Thoracic aorta (tissue), 2 donors: Measurements from ENCODE around the gene LPIN2. TPM values are rescaled to one million over a fixed set of nuclear protein-coding genes. Genes with fewer than 3 reads are reported as not detected.

Experiments used
- ATAC-seq: fragments of 150-250 bp; one replicate; pipeline ENCODE4 v1.8.0; 2017; ENCODE audit warnings: low read depth; ENCODE audit not compliant: insufficient number of reproducible peaks, low FRiP score
- DNase-seq: peaks from one replicate; pipeline ENCODE4 v3.0.0-alpha.2; 2020; ENCODE audit warnings: low spot score
- H3K27ac ChIP-seq, 2 donors: fragments of 200-600 bp; sonication (generic); 1 replicate in 1 of 2; 2 replicates in 1 of 2; pipeline ENCODE4 v1.5.1; 2016; ENCODE audit warnings: mild to moderate bottlenecking in 2 of 2, moderate library complexity in 2 of 2
- H3K27me3 ChIP-seq: fragments of 200-600 bp; sonication (generic); replicated peaks from 2 replicates; pipeline ENCODE4 v1.6.0; 2016; ENCODE audit warnings: mild to moderate bottlenecking; ENCODE audit not compliant: insufficient read depth
- H3K36me3 ChIP-seq: fragments of 200-600 bp; sonication (generic); one replicate; pipeline ENCODE4 v1.5.1; 2016
- H3K4me1 ChIP-seq, 2 donors: fragments of 200-600 bp; sonication (generic); 1 replicate in 1 of 2; 2 replicates in 1 of 2; pipeline versions ENCODE4 v1.5.1 to v1.6.0; 2016; ENCODE audit warnings: low read depth in 2 of 2, mild to moderate bottlenecking in 1 of 2; ENCODE audit not compliant: control insufficient read depth in 1 of 2
- H3K4me3 ChIP-seq: fragments of 200-600 bp; sonication (generic); 2 replicates; pipeline ENCODE4 v1.5.1; 2016; ENCODE audit warnings: mild to moderate bottlenecking
- H3K9me3 ChIP-seq: fragments of 200-600 bp; sonication (generic); 2 replicates; pipeline ENCODE4 v1.5.1; 2016
- total RNA-seq, 2 donors: library from RNA; depleted of rRNA; stranded (reverse); fragments of >200 nt; gene quantifications; one replicate each; pipeline versions ENCODE4 v1.1.0 to v1.2.3, GENCODE V29; 2016
- TF ChIP-seq, protein P1 (sequence below): fragments of 200-600 bp; sonication (generic); IDR thresholded peaks from one replicate; pipeline ENCODE4 v1.5.1; 2019; ENCODE audit warnings: antibody characterized with exemption

Gene LPIN2
- total RNA-seq, 2 donors from 2014 or later = 30.6 to 42.3 TPM

- DNase-seq (no peak), ATAC-seq (no peak)
- no peaks in the 10 kb centered on the region for H3K9me3 ChIP-seq
- TF ChIP-seq, protein P1, sequence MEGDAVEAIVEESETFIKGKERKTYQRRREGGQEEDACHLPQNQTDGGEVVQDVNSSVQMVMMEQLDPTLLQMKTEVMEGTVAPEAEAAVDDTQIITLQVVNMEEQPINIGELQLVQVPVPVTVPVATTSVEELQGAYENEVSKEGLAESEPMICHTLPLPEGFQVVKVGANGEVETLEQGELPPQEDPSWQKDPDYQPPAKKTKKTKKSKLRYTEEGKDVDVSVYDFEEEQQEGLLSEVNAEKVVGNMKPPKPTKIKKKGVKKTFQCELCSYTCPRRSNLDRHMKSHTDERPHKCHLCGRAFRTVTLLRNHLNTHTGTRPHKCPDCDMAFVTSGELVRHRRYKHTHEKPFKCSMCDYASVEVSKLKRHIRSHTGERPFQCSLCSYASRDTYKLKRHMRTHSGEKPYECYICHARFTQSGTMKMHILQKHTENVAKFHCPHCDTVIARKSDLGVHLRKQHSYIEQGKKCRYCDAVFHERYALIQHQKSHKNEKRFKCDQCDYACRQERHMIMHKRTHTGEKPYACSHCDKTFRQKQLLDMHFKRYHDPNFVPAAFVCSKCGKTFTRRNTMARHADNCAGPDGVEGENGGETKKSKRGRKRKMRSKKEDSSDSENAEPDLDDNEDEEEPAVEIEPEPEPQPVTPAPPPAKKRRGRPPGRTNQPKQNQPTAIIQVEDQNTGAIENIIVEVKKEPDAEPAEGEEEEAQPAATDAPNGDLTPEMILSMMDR = no peak
- no peaks in the 10 kb centered on the region for H3K27me3 ChIP-seq
- H3K36me3 ChIP-seq = no peaks in the 10 kb centered on the region
- no peak overlapping the region for H3K27ac ChIP-seq
- no peak overlapping the region for H3K4me3 ChIP-seq
- H3K4me1 ChIP-seq = peaks cover 0 to 11% of the 10 kb centered on the region in 2 donors
Observed at GRCh38 chr18:3058328-3059191, 45.6 kb upstream of the LPIN2 start.

DNA sequence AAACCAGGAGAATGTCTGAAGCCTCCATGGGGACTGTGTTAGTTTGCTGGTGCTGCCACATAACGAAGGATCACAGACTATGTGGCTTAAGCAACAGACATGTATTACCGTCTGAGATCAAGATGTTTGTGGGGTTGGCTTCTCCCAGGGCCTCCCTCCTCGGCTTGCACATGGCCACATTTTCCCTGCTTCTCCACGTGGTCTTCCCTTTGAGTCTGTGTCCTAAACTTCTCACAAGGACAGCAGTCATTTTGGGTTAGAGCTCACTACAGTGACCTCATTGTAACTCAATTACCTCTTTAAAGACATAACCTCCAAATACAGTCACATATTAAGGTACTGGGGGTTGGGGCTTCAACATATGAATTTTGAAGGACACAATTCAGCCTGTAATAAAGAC lies 44.6 kb upstream of the LPIN2 start:
- no peak overlapping the region for H3K27ac ChIP-seq
- TF ChIP-seq, protein P1 = no peak
- no peaks in the 10 kb centered on the region for H3K36me3 ChIP-seq
- ATAC-seq (no peak), DNase-seq (no peak)
- H3K9me3 ChIP-seq = no peaks in the 10 kb centered on the region
- peaks cover 0 to 3% of the 10 kb centered on the region in 2 donors for H3K4me1 ChIP-seq
- H3K27me3 ChIP-seq = no peaks in the 10 kb centered on the region
- H3K4me3 ChIP-seq = no peak overlapping the region

DNA sequence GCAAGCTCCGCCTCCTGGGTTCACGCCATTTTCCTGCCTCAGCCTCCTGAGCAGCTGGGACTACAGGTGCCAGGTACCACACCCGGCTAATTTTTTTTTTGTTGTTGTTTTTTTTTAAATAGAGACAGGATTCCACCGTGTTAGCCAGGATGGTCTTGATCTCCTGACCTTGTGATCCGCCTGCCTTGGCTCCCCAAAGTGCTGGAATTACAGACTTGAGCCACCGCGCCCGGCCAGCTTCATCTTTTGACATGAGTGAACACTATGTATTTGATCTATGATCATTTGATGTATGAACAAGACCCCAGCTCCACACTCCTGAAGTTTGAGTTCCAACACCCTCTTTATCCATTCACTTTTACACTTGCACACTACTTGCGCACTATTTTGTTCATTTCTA lies 43.4 kb upstream of the LPIN2 start:
- H3K4me1 ChIP-seq = no peaks in the 10 kb centered on the region
- ATAC-seq (no peak), DNase-seq (no peak)
- H3K27me3 ChIP-seq = no peaks in the 10 kb centered on the region
- no peak overlapping the region for H3K27ac ChIP-seq
- H3K9me3 ChIP-seq = no peaks in the 10 kb centered on the region
- H3K4me3 ChIP-seq = no peak overlapping the region
- TF ChIP-seq, protein P1 = no peak
- H3K36me3 ChIP-seq = no peaks in the 10 kb centered on the region

DNA sequence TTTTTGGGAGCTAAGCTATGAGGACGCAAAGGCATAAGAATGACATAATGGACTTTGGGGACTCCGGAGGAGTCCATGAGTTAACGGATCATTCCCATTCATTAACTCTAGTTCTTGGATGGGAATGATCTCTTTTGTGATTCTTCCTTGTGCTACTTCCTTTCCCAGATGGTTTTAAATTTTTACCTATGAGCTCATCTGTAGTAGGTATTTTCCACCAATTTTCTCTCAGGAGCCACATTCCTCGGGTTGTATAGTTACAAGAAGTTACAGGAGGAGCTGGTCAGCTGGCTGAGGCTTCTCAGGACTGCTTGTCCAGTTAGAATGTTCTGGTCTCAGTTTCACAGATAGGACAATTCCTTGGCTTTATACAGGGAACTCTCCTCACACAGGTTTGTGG lies 42.9 kb upstream of the LPIN2 start:
- TF ChIP-seq, protein P1 = no peak
- Histone ChIP-seq H3K9me3 (no peaks in the 10 kb centered on the region), H3K36me3 (no peaks in the 10 kb centered on the region), H3K4me3 (no peak overlapping the region), H3K27me3 (no peaks in the 10 kb centered on the region), H3K27ac (no peak overlapping the region), H3K4me1 (no peaks in the 10 kb centered on the region)
- ATAC-seq (no peak), DNase-seq (no peak)

DNA sequence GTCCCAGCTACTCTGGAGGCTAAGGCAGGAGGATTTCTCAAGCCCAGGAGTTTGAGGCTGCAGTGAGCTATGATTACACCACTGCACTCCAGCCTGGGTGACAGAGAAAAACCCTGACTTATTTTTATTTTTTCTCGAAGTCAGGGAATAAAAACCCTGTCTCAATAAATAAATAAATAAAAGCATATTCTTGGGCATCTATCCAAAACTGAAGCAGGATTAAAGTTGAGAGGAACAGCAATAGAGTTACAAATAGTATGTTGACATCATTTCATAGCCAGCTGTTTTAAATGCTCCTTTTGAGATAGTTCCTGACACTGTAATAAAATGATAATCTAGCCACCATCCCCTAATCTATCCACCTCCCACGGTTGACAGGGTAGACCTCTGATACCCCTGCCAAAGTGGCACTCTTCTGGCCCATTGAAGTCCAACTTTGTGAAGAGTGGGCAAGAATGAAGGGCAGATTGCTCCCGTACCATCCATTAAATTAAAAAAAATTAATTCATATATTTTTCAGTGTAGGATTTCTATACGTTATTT lies 42.3 kb upstream of the LPIN2 start:
- DNase-seq (no peak), ATAC-seq (no peak)
- TF ChIP-seq, protein P1 = no peak
- no peaks in the 10 kb centered on the region for H3K36me3 ChIP-seq
- H3K9me3 ChIP-seq = no peaks in the 10 kb centered on the region
- no peaks in the 10 kb centered on the region for H3K27me3 ChIP-seq
- H3K4me3 ChIP-seq = no peak overlapping the region
- H3K4me1 ChIP-seq = no peaks in the 10 kb centered on the region
- no peak overlapping the region for H3K27ac ChIP-seq
